GM12878 (cell line): ENCODE measurements around the gene GGT1.
"Not testable (repeated sequence)": the region's sequence is repeated elsewhere in the genome, so short reads cannot be mapped to it uniquely, and the experiment has no call there.

Experiments used
- NFYB ChIP-seq: IDR thresholded peaks from 2 replicates; pipeline ENCODE4 v1.6.1; 2011; ENCODE audit warnings: low read depth, mild to moderate bottlenecking, low read length, improper control_type of control experiment, moderate library complexity; ENCODE audit not compliant: insufficient read depth
- TF ChIP-seq, protein P1 (sequence below), 3 experiments: IDR thresholded peaks in 2 of 3; conservative IDR thresholded peaks in 1 of 3; 2 replicates each; pipeline ENCODE4 v1.5.1; 2011; ENCODE audit warnings: low read depth in 3 of 3, low read length in 3 of 3, mild to moderate bottlenecking in 3 of 3, control low read depth in 2 of 3, moderate library complexity in 2 of 3, inconsistent platforms in 1 of 3, mixed read lengths in 1 of 3; ENCODE audit not compliant: control insufficient read depth in 2 of 3, insufficient read depth in 1 of 3; ENCODE audit errors: extremely low read depth in 1 of 3

DNA sequence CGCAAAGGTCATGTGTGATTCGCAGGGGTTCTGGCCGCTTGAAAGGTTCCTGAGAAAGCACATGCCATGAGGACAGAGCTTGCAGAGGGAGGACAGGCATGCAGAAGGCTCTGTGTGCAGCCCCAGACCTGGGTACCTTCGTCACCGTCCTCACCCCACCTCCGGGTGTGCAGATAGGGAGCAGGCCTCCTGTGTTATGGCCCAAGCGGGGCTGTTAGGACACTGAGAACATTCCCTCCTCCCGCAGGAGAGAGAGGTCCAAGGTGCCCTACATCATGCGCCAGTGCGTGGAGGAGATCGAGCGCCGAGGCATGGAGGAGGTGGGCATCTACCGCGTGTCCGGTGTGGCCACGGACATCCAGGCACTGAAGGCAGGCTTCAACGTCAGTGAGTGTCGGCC lies 43.8 kb downstream of the GGT1 start:
- TF ChIP-seq, protein P1, sequence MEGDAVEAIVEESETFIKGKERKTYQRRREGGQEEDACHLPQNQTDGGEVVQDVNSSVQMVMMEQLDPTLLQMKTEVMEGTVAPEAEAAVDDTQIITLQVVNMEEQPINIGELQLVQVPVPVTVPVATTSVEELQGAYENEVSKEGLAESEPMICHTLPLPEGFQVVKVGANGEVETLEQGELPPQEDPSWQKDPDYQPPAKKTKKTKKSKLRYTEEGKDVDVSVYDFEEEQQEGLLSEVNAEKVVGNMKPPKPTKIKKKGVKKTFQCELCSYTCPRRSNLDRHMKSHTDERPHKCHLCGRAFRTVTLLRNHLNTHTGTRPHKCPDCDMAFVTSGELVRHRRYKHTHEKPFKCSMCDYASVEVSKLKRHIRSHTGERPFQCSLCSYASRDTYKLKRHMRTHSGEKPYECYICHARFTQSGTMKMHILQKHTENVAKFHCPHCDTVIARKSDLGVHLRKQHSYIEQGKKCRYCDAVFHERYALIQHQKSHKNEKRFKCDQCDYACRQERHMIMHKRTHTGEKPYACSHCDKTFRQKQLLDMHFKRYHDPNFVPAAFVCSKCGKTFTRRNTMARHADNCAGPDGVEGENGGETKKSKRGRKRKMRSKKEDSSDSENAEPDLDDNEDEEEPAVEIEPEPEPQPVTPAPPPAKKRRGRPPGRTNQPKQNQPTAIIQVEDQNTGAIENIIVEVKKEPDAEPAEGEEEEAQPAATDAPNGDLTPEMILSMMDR (IDR thresholded peaks at IDR 0.05 in 2 of 3, conservative IDR thresholded peaks at IDR 0.05 in 1 of 3; ENCODE audit: control insufficient read depth in 2 of 3, extremely low read depth in 1 of 3, insufficient read depth in 1 of 3, low read depth in 3 of 3, low read length in 3 of 3): not testable (repeated sequence)
- TF ChIP-seq NFYB: not testable (repeated sequence)
